IPS-20b (cell line): ENCODE results near the gene PGBD5.
A peak's percentile ranks its signal among the peaks of the same experiment; 100 is the strongest.

Experiments
- H3K27ac ChIP-seq: one replicate; pipeline ENCODE4 v1.5.1; 2013; ENCODE audit warnings: low read length
- H3K27me3 ChIP-seq: 2 replicates; pipeline ENCODE4 v1.6.1; 2013; ENCODE audit warnings: mild to moderate bottlenecking, low read length, inconsistent platforms; ENCODE audit not compliant: insufficient read depth
- H3K36me3 ChIP-seq: 2 replicates; pipeline ENCODE4 v1.6.1; 2013; ENCODE audit warnings: low read depth, mild to moderate bottlenecking, inconsistent platforms, low read length, moderate library complexity; ENCODE audit not compliant: insufficient read depth
- H3K4me1 ChIP-seq: 2 replicates; pipeline ENCODE4 v1.6.1; 2013; ENCODE audit warnings: mild to moderate bottlenecking, control low read depth, inconsistent platforms, low read length, moderate library complexity; ENCODE audit not compliant: insufficient read depth
- H3K4me3 ChIP-seq: 2 replicates; pipeline ENCODE4 v1.5.1; 2013; ENCODE audit warnings: mild to moderate bottlenecking, low read length, inconsistent platforms
- H3K9ac ChIP-seq: 2 replicates; pipeline ENCODE4 v1.6.1; 2013; ENCODE audit warnings: low read depth, mild to moderate bottlenecking, inconsistent platforms, low read length, moderate library complexity
- H3K9me3 ChIP-seq: 2 replicates; pipeline ENCODE4 v1.6.1; 2013; ENCODE audit warnings: mild to moderate bottlenecking, low read depth, low read length, inconsistent platforms; ENCODE audit not compliant: insufficient read depth

PGBD5 gene

DNA sequence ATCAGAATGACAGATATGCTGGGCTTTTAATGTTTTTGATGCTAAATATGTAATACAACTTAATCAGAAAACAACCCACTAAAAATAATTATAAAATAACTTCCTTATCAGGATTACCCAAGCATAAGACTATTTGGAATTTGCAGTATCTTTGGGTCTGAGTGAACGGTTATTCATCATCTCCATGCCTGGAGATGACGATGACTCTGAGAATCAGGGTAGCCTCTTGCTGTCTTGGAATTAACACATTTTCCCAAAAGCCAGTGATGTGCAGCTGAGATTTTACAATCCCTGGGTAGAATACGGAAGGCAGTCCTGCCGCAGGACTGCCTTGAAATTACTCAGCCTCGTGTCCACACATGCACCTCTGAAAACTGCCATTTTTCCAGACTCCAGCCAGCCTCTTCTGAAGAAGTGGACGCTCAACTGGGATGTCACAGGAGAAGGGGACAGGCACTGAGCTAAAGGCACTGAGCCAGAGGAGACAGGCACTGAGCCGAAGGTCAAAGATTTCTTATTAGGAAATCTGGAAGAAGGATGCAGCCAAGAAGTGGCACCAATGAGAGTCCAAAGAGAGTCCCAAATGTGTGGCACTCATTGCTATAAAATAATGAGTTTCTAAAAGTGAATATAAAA is 85.5 kb downstream of the PGBD5 start:
- Histone ChIP-seq H3K9me3 (no peaks in the 10 kb centered on the region), H3K4me1 (no peaks in the 10 kb centered on the region), H3K27me3 (no peaks in the 10 kb centered on the region), H3K9ac (no peak overlapping the region), H3K27ac (no peak overlapping the region), H3K36me3 (peaks cover 8% of the 10 kb centered on the region; the same call in 1 of the 2 replicates), H3K4me3 (no peak overlapping the region)

DNA sequence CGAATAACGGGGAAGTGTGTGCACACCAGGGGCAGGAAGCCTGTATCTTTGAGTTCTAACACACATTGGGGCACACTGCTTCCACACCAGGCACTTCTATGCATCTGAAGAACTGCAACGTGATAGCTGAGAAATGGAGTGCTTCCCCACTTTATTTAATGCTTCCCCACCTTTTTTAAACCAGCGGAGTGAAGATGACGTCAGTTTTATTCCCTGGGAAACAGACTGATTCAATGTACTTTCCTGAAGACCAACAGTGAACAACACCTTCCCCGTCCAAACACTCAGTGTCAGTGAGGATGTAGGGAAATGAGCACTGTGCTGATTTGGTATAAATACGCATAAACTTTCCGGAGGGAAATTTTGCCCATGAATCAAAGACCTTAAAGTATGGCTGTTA is 87.1 kb downstream of the PGBD5 start:
- Histone ChIP-seq H3K4me3 (no peak overlapping the region), H3K27me3 (no peaks in the 10 kb centered on the region), H3K9ac (no peak overlapping the region), H3K9me3 (no peaks in the 10 kb centered on the region), H3K36me3 (peaks cover 8% of the 10 kb centered on the region; the same call in 1 of the 2 replicates), H3K27ac (no peak overlapping the region), H3K4me1 (no peaks in the 10 kb centered on the region)

DNA sequence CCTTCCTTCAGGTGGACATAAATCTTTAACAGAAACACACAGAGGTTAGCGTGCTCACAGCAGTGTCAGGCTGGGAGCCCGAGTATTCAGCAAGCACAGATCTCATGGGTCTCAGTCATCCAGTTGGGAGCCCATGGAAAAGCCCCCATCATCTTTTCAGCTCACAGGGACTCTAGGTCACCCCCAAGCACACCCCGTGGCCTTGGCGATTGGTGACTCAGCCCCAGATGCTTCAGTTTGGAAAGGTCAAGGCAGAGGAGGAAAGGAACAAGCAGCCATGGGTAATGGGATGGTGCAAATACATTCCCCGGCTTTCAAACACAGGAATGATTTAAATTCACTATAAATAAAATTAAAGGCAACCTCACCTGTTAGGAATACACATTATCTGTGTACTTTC is 88.9 kb downstream of the PGBD5 start:
- no peak overlapping the region for H3K4me3 ChIP-seq
- no peaks in the 10 kb centered on the region; the same call in 1 of the 2 replicates for H3K36me3 ChIP-seq
- no peak overlapping the region for H3K27ac ChIP-seq
- no peaks in the 10 kb centered on the region for H3K27me3 ChIP-seq
- no peak overlapping the region for H3K9ac ChIP-seq
- H3K9me3 ChIP-seq = no peaks in the 10 kb centered on the region
- H3K4me1 ChIP-seq = no peaks in the 10 kb centered on the region; the same call in 1 of the 2 replicates

DNA sequence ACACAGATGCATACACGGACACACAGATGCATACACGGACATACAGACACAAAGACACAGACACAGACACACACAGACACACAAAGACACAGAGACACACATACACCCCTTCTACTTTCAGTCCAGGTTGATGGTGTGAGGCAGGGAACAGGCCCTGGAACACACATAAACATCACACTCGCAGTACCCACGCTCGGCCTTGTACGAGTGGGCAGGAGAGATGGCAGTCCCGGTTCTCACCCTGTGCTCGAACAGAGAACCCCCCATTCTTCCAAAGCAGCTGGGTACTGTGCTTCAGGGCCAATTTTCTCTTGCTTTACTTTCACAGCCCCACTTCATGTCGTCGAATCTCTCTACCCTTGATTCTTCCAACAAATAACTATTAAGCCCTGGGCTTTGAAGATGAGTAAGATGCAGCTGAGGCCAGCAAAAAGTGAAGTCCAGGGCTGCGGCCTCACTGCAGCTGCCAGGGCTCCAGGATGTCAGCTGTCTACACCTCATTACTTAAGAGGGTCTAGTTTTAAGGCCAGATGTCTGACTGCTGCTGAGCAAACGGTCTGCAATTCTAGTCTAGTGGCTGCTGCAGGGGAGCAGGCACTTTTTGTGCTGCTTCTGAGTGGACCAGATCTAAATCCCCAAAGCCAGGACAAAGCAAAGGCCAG is 90.1 kb downstream of the PGBD5 start:
- Histone ChIP-seq H3K9ac (no peak overlapping the region), H3K27ac (no peak overlapping the region), H3K9me3 (no peaks in the 10 kb centered on the region), H3K4me1 (no peaks in the 10 kb centered on the region; the same call in 1 of the 2 replicates), H3K4me3 (no peak overlapping the region), H3K36me3 (peaks cover 5% of the 10 kb centered on the region; the same call in 1 of the 2 replicates), H3K27me3 (no peaks in the 10 kb centered on the region)

DNA sequence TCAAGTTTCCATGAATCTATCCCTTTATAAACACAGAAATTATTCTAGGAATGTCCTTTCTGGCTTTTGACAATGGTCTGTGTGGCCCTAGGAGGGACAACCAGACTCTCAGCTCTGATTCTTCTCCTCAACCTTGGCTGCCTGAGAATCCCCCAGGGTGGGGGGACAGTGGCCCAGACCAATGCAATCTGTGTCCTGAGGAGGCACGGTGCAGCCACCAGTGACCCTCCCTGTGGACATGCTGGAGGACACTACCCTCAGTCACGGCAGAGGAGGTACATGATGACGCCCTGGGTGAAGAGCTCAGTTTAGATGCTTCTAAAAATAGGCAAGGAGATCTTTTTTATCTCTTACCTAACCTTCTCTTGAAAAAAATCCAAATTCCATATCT is 91.7 kb downstream of the PGBD5 start:
- H3K9ac ChIP-seq = no peak overlapping the region
- peaks cover 12% of the 10 kb centered on the region; the same call in 1 of the 2 replicates for H3K36me3 ChIP-seq
- H3K27me3 ChIP-seq = no peaks in the 10 kb centered on the region
- no peaks in the 10 kb centered on the region for H3K9me3 ChIP-seq
- no peaks in the 10 kb centered on the region; the same call in 1 of the 2 replicates for H3K4me1 ChIP-seq
- no peak overlapping the region for H3K27ac ChIP-seq
- H3K4me3 ChIP-seq = no peak overlapping the region

DNA sequence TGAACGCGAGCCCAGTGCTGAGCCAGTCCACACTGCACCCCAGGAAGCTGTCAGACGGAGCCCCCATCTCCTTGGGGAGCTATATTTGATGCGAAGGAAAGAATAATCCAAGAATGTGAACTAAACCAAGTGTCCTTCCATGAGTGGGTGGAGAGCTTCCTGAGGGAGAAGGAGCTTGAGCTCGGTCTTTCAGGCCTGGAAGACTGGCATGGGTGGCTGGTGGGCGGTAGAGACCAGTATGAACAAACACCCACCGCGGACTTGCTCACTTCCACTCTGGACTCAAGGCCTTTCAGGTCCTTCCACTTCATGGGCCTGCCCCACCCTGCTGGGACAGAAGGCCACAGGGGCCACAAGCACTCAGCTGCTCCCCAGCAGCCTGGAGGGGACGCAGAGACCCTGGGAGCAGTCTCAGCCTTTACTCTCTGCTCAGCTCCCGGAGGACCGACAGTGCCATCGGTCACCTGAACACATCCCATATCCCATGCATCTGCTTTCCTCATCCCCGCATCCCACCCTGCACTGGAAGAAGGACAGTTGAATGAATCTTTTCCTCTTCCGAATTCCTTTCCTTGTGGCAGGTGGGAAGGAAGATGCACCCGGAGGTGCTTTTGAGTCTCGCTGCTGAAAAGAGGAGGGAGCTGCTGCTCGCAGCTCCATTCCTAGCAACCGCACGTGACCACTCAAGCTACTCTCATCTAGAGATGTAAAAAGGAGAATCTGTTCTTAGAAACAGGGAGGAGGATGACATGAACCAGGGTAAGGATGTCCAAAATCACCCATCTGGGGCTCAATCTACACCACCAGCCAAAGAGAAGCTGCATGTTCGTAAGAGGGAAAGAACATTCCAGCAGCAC is 92.3 kb downstream of the PGBD5 start:
- Histone ChIP-seq H3K9me3 (no peaks in the 10 kb centered on the region), H3K36me3 (peaks cover 12% of the 10 kb centered on the region; the same call in 1 of the 2 replicates), H3K27me3 (no peaks in the 10 kb centered on the region), H3K9ac (0 out of 2 replicates have a peak overlapping the region, but pooled peaks have one; percentile 76), H3K27ac (no peak overlapping the region), H3K4me1 (no peaks in the 10 kb centered on the region; the same call in 1 of the 2 replicates), H3K4me3 (no peak overlapping the region)

DNA sequence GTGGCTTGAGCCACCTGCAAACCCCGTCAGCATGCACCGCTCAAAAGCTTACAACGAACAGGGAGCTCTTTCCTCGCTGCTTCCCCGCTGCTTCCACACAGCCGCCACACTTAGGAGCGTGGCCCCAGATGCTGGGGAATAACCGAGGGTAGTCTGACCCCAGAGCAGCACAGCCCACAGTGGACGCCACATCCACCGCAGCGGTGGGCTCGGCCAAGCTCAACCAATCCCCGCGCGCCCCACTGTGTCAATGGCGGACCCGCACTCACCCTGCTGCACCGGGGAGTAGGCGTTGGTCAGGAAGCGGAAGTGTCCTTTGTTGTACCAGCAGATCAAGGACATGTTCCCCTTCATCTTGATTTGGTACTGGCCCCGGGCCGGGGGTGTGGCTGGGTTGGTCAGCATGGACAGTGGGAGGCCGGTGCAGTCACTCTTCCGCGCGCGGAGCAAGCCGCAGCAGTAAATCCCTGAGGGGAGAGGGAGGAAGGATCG is 93.5 kb downstream of the PGBD5 start:
- H3K27me3 ChIP-seq = no peaks in the 10 kb centered on the region
- H3K9ac ChIP-seq = peak overlapping the region; percentile 76
- peaks cover 4% of the 10 kb centered on the region for H3K4me1 ChIP-seq
- peak overlapping the region; percentile 69 for H3K4me3 ChIP-seq
- peak overlapping the region; percentile 35 for H3K27ac ChIP-seq
- H3K9me3 ChIP-seq = no peaks in the 10 kb centered on the region
- H3K36me3 ChIP-seq = peaks cover 12% of the 10 kb centered on the region; the same call in 1 of the 2 replicates

DNA sequence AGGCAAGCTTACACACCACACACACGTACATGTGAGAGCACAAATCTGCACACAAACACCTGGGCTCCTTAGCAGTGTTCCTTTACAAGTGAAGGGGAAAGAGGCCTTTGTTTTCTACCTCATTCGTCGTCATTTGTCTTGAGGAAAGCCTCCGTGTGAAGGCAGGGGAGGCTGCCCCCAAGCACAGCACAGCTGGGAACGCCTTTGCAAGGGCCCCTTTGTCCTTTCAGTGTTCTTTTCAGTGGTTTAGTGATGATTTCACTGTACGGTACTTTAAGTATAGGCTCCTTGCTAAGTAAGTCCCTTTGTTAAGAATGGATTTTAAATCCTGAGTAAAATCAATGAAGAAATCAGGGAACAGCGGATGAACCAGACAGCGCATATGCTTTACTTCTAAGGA is 94.1 kb downstream of the PGBD5 start:
- peaks cover 12% of the 10 kb centered on the region; the same call in 1 of the 2 replicates for H3K36me3 ChIP-seq
- peak overlapping the region; percentile 69 for H3K4me3 ChIP-seq
- peaks cover 4% of the 10 kb centered on the region for H3K4me1 ChIP-seq
- H3K9me3 ChIP-seq = no peaks in the 10 kb centered on the region
- peak overlapping the region; percentile 35 for H3K27ac ChIP-seq
- H3K9ac ChIP-seq = peak overlapping the region; percentile 76
- H3K27me3 ChIP-seq = no peaks in the 10 kb centered on the region

DNA sequence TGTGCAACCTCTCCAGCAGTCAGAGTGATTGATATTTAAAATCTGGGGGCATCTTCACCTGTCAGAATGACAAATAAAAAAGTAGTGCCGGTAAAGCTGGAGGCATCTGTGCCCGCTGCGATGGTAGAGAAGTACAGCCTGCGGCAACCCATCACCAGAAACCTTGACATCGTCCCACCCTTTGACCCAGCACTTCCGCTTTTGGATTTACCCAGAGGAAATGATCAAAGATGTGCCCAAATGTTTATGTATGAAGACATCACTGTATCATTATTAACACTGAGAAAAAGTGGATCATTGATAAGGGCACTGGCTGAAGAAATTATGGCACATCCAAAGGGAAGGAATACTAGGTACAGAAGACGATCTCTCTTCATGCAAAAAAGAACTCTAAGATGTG is 96.0 kb downstream of the PGBD5 start:
- Histone ChIP-seq H3K9ac (no peak overlapping the region), H3K4me1 (peaks cover 4% of the 10 kb centered on the region), H3K9me3 (no peaks in the 10 kb centered on the region), H3K27ac (no peak overlapping the region), H3K4me3 (no peak overlapping the region), H3K27me3 (no peaks in the 10 kb centered on the region), H3K36me3 (peaks cover 17% of the 10 kb centered on the region)

DNA sequence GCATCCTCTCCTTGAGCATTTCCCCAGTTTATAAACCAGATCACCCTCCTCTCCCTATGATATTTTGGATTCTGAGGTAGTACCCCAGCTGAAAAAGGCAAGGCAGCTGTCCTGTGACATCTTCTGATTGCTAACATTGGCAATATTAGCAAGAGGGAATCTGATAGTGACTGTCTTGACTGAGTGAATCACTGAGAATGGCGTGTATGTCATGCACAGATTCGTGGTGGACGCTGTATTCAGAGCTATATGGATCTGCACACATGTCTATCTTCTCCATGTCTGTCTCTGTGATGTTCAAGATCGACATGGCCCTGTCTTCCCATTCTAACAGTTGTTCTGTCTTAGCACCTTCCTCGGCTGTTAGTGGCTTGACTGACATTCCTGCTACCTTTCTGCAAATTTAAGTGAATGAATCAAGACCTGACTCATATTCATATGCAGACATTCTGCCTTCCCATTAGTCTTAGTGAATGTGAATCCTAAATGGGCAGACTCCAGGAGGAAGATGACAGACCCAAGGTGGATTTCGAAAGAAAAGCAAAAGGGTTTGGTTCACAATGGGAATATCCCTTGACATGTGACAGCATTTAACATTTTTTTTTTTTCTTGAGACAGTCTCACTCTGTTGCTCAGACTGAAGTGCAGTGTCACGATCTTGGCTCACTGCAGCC is 97.7 kb downstream of the PGBD5 start:
- H3K36me3 ChIP-seq = peaks cover 30% of the 10 kb centered on the region
- peaks cover 4% of the 10 kb centered on the region for H3K4me1 ChIP-seq
- H3K9ac ChIP-seq = no peak overlapping the region
- H3K27ac ChIP-seq = no peak overlapping the region
- no peaks in the 10 kb centered on the region for H3K9me3 ChIP-seq
- H3K4me3 ChIP-seq = no peak overlapping the region
- H3K27me3 ChIP-seq = no peaks in the 10 kb centered on the region

DNA sequence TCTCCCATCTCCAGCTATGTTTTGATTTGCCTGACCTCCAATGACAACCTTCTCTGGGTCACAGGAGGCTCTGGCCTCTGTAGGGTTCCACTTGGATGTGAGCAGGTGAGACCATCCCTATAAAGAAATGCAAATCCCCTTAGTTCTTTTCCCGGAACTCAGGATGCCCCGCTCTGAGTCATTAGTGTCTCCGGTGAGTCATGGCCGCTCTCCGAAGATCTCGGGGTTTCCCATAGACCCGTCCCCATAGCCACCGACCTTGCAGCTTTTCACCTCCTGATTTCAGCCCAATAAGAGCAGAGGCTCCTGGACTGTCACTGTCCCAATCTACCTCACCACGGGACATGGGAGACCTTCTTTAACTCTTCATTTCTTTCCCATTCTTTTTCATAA is 98.2 kb downstream of the PGBD5 start:
- H3K9ac ChIP-seq = no peak overlapping the region
- H3K27ac ChIP-seq = no peak overlapping the region
- peaks cover 32% of the 10 kb centered on the region for H3K36me3 ChIP-seq
- peaks cover 4% of the 10 kb centered on the region for H3K4me1 ChIP-seq
- H3K9me3 ChIP-seq = no peaks in the 10 kb centered on the region
- no peak overlapping the region for H3K4me3 ChIP-seq
- no peaks in the 10 kb centered on the region for H3K27me3 ChIP-seq
